GM23338 (cell line): ENCODE data around the gene ZNF775. TPM values are rescaled to one million over a fixed set of nuclear protein-coding genes. Genes with fewer than 3 reads are reported as not detected.

Experiments used
- ATAC-seq: fragments of 200-7000 bp; cut with Tn5 transposase; 3 replicates; pipeline ENCODE4 v1.9.1; 2020
- DNase-seq: peaks from one replicate; pipeline ENCODE4 v3.0.0-alpha.2; 2015; ENCODE audit warnings: low spot score
- H2AFZ ChIP-seq: fragments of 200-600 bp; sonication (generic); 2 replicates; pipeline ENCODE4 v1.8.0; 2016; ENCODE audit warnings: antibody characterized with exemption, mild to moderate bottlenecking, moderate library complexity
- H3F3A ChIP-seq: fragments of 200-600 bp; sonication (generic); replicated peaks from 2 replicates; pipeline ENCODE4 v1.8.0; 2017; ENCODE audit warnings: antibody characterized with exemption, mixed run types, low read depth
- H3K27ac ChIP-seq: fragments of 200-600 bp; sonication (generic); 2 replicates; pipeline ENCODE4 v1.6.1; 2016; ENCODE audit warnings: low read depth
- H3K27me3 ChIP-seq: fragments of 200-600 bp; sonication (generic); 2 replicates; pipeline ENCODE4 v1.8.0; 2016; ENCODE audit warnings: mild to moderate bottlenecking, mixed run types, moderate library complexity; ENCODE audit not compliant: insufficient read depth
- H3K36me3 ChIP-seq: fragments of 200-600 bp; sonication (generic); 2 replicates; pipeline ENCODE4 v1.8.0; 2016; ENCODE audit warnings: mild to moderate bottlenecking; ENCODE audit not compliant: insufficient read depth
- H3K4me1 ChIP-seq: fragments of 200-600 bp; sonication (generic); 2 replicates; pipeline ENCODE4 v1.8.0; 2016; ENCODE audit warnings: mild to moderate bottlenecking, moderate library complexity; ENCODE audit not compliant: insufficient read depth
- H3K4me2 ChIP-seq: fragments of 200-600 bp; sonication (generic); 2 replicates; pipeline ENCODE4 v1.7.1; 2017; ENCODE audit warnings: mixed run types
- H3K4me3 ChIP-seq: fragments of 200-600 bp; sonication (generic); 2 replicates; pipeline ENCODE4 v1.6.1; 2016; ENCODE audit warnings: mixed run types
- H3K79me2 ChIP-seq: fragments of 200-600 bp; sonication (generic); replicated peaks from 2 replicates; pipeline ENCODE4 v1.8.0; 2017; ENCODE audit warnings: mild to moderate bottlenecking; ENCODE audit not compliant: insufficient read depth
- H3K9me2 ChIP-seq: fragments of 200-600 bp; sonication (generic); 2 replicates; pipeline ENCODE4 v1.8.0; 2017; ENCODE audit not compliant: insufficient read depth
- H4K20me1 ChIP-seq: fragments of 200-600 bp; sonication (generic); replicated peaks from 2 replicates; pipeline ENCODE4 v1.8.0; 2017; ENCODE audit warnings: mild to moderate bottlenecking; ENCODE audit not compliant: insufficient read depth
- H3K27ac Mint-ChIP-seq: 2 replicates; pipeline ENCODE4 v1.8.0; 2020; ENCODE audit warnings: inconsistent platforms, mild to moderate bottlenecking, moderate library complexity, mixed read lengths
- H3K27me3 Mint-ChIP-seq: 3 replicates; pipeline ENCODE4 v1.8.0; 2022; ENCODE audit warnings: low read depth, mild to moderate bottlenecking, moderate library complexity, mixed read lengths, inconsistent platforms; ENCODE audit not compliant: insufficient read depth, poor library complexity
- H3K36me3 Mint-ChIP-seq: 3 replicates; pipeline ENCODE4 v1.8.0; 2021; ENCODE audit warnings: low read depth, mild to moderate bottlenecking, inconsistent platforms, moderate library complexity, mixed read lengths
- H3K4me1 Mint-ChIP-seq: 3 replicates; pipeline ENCODE4 v1.8.0; 2020; ENCODE audit warnings: mild to moderate bottlenecking, inconsistent platforms, mixed read lengths
- H3K4me3 Mint-ChIP-seq: 3 replicates; pipeline ENCODE4 v1.8.0; 2021; ENCODE audit warnings: moderate library complexity, mild to moderate bottlenecking, inconsistent platforms, mixed read lengths
- H3K9me3 Mint-ChIP-seq: 3 replicates; pipeline ENCODE4 v1.8.0; 2020; ENCODE audit warnings: moderate library complexity, mild to moderate bottlenecking, inconsistent platforms, mixed read lengths
- EZH2 ChIP-seq: fragments of 200-600 bp; sonication (generic); IDR thresholded peaks from one replicate; pipeline ENCODE4 v1.8.0; 2017; ENCODE audit warnings: antibody characterized with exemption, mild to moderate bottlenecking, low read depth; ENCODE audit not compliant: unreplicated experiment
- EZH2phosphoT487 ChIP-seq: fragments of 200-600 bp; sonication (generic); IDR thresholded peaks from one replicate; pipeline ENCODE4 v1.8.1; 2018; ENCODE audit warnings: antibody characterized with exemption; ENCODE audit not compliant: unreplicated experiment
- JUNB ChIP-seq: IDR thresholded peaks from one replicate; pipeline ENCODE4 v1.6.1; 2016; ENCODE audit warnings: antibody characterized with exemption; ENCODE audit not compliant: unreplicated experiment
- NANOG ChIP-seq: IDR thresholded peaks from 2 replicates; pipeline ENCODE4 v1.6.1; 2016; ENCODE audit warnings: antibody characterized with exemption, borderline replicate concordance
- POLR2AphosphoS5 ChIP-seq: IDR thresholded peaks from 2 replicates; pipeline ENCODE4 v1.6.1; 2016; ENCODE audit warnings: antibody characterized with exemption, low read depth
- STAT1 ChIP-seq: IDR thresholded peaks from one replicate; pipeline ENCODE4 v1.6.1; 2016; ENCODE audit warnings: antibody characterized with exemption; ENCODE audit not compliant: unreplicated experiment
- polyA plus RNA-seq: library from polyadenylated mRNA; unstranded; fragments of >200 nt; fragmentation: Nextera tagmentation; extraction: Ambion mirVana; gene quantifications from 2 replicates; pipeline ENCODE4 v1.2.1, GENCODE V29; 2016
- total RNA-seq: library from RNA; depleted of rRNA; stranded (reverse); fragments of >200 nt; shearing (Covaris generic); gene quantifications from 2 replicates; pipeline ENCODE4 v1.2.3, GENCODE V29; 2014
- TF ChIP-seq, protein P1 (sequence below): IDR thresholded peaks from one replicate; pipeline ENCODE4 v1.6.1; 2018; ENCODE audit warnings: antibody characterized with exemption; ENCODE audit not compliant: unreplicated experiment
- TF ChIP-seq, protein P2 (sequence below), 2 experiments: fragments of 200-600 bp in 1 of 2; sonication (generic) in 1 of 2; conservative IDR thresholded peaks; 2 replicates each; pipeline versions ENCODE4 v1.5.1 to v1.6.1; 2016 to 2017; ENCODE audit warnings: antibody characterized with exemption in 2 of 2, low read depth in 2 of 2, mild to moderate bottlenecking in 2 of 2, moderate library complexity in 1 of 2
- TF ChIP-seq, protein P3 (sequence below): IDR thresholded peaks from 2 replicates; pipeline ENCODE4 v1.6.1; 2016; ENCODE audit warnings: antibody characterized with exemption

The ZNF775 gene
- total and polyA plus RNA-seq, 2 experiments from 2014 or later, result 4.5 to 38.2 TPM

DNA sequence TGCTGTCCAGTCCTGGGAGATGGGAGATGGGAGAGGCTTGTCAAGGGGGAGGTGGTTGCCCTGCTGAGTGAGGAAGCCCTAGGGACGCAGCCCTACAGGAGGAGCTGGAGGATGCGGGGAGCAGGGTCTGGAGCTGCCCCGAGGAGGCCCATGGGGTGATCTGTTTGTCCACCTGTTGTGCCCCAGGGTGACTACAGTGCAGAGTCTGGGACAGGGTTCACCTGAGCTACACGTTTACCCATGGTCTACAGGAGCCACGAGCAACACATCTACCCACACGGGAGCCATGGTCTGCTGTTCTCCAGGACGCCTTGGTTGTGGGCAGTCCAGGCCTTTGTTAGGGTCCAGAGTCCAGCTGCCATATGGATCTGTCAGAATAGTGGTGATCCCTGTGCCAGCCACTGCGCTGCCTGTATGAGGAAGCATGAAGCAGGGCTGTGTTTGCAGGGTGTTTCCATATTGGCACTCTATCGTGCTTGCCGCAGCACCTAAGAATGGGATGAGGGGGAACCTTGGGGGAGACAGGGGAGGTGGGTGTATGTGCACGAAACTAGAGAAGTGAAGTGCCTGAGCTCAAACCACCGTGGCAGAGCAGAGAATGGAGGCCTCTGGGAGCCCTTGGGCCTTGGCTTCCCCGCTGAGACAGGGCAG lies 23.7 kb downstream of the ZNF775 start:
- H3K4me1 ChIP-seq, result peaks cover 66% of the 10 kb centered on the region
- DNase-seq, result no peak
- TF ChIP-seq, protein P1, sequence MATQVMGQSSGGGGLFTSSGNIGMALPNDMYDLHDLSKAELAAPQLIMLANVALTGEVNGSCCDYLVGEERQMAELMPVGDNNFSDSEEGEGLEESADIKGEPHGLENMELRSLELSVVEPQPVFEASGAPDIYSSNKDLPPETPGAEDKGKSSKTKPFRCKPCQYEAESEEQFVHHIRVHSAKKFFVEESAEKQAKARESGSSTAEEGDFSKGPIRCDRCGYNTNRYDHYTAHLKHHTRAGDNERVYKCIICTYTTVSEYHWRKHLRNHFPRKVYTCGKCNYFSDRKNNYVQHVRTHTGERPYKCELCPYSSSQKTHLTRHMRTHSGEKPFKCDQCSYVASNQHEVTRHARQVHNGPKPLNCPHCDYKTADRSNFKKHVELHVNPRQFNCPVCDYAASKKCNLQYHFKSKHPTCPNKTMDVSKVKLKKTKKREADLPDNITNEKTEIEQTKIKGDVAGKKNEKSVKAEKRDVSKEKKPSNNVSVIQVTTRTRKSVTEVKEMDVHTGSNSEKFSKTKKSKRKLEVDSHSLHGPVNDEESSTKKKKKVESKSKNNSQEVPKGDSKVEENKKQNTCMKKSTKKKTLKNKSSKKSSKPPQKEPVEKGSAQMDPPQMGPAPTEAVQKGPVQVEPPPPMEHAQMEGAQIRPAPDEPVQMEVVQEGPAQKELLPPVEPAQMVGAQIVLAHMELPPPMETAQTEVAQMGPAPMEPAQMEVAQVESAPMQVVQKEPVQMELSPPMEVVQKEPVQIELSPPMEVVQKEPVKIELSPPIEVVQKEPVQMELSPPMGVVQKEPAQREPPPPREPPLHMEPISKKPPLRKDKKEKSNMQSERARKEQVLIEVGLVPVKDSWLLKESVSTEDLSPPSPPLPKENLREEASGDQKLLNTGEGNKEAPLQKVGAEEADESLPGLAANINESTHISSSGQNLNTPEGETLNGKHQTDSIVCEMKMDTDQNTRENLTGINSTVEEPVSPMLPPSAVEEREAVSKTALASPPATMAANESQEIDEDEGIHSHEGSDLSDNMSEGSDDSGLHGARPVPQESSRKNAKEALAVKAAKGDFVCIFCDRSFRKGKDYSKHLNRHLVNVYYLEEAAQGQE, result no peak
- TF ChIP-seq, protein P2, sequence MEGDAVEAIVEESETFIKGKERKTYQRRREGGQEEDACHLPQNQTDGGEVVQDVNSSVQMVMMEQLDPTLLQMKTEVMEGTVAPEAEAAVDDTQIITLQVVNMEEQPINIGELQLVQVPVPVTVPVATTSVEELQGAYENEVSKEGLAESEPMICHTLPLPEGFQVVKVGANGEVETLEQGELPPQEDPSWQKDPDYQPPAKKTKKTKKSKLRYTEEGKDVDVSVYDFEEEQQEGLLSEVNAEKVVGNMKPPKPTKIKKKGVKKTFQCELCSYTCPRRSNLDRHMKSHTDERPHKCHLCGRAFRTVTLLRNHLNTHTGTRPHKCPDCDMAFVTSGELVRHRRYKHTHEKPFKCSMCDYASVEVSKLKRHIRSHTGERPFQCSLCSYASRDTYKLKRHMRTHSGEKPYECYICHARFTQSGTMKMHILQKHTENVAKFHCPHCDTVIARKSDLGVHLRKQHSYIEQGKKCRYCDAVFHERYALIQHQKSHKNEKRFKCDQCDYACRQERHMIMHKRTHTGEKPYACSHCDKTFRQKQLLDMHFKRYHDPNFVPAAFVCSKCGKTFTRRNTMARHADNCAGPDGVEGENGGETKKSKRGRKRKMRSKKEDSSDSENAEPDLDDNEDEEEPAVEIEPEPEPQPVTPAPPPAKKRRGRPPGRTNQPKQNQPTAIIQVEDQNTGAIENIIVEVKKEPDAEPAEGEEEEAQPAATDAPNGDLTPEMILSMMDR (conservative IDR thresholded peaks at IDR 0.05; ENCODE audit: low read depth in 2 of 2), result no peak
- TF ChIP-seq EZH2phosphoT487, result no peak
- TF ChIP-seq NANOG, result no peak
- TF ChIP-seq, protein P3, sequence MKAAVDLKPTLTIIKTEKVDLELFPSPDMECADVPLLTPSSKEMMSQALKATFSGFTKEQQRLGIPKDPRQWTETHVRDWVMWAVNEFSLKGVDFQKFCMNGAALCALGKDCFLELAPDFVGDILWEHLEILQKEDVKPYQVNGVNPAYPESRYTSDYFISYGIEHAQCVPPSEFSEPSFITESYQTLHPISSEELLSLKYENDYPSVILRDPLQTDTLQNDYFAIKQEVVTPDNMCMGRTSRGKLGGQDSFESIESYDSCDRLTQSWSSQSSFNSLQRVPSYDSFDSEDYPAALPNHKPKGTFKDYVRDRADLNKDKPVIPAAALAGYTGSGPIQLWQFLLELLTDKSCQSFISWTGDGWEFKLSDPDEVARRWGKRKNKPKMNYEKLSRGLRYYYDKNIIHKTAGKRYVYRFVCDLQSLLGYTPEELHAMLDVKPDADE, result no peak
- no peak for TF ChIP-seq EZH2
- no peak; the same call in none of the 2 replicates for TF ChIP-seq POLR2AphosphoS5
- TF ChIP-seq JUNB, result no peak
- TF ChIP-seq STAT1, result no peak
- no peak for ATAC-seq
- peak overlapping the region; percentile 75; the same call in 1 of the 2 replicates for H3K4me3 ChIP-seq
- H3F3A ChIP-seq, result peaks cover 59% of the 10 kb centered on the region
- H3K27me3 ChIP-seq, result no peaks in the 10 kb centered on the region
- H2AFZ ChIP-seq, result no peak overlapping the region
- peak overlapping the region; percentile 99 for H3K27ac Mint-ChIP-seq
- H3K36me3 Mint-ChIP-seq, result peaks cover 31% of the 10 kb centered on the region
- H3K36me3 ChIP-seq, result no peaks in the 10 kb centered on the region
- no peaks in the 10 kb centered on the region for H3K9me2 ChIP-seq
- H3K4me3 Mint-ChIP-seq, result peak overlapping the region; percentile 68
- H3K4me2 ChIP-seq, result peak overlapping the region; percentile 95
- peak overlapping the region; percentile 99 for H3K27ac ChIP-seq
- peaks cover 35% of the 10 kb centered on the region for H3K27me3 Mint-ChIP-seq
- no peaks in the 10 kb centered on the region for H3K9me3 Mint-ChIP-seq
- peaks cover 23% of the 10 kb centered on the region for H3K79me2 ChIP-seq
- no peaks in the 10 kb centered on the region; the same call in 1 of the 2 replicates for H4K20me1 ChIP-seq
- H3K4me1 Mint-ChIP-seq, result peaks cover 79% of the 10 kb centered on the region
